Testis (tissue), 2 donors: ENCODE results near the gene INPP5A.

ENCODE experiments used
- POLR2A ChIP-seq: fragments of 450-650 bp; IDR thresholded peaks from one replicate; pipeline ENCODE4 v1.6.1; 2017; ENCODE audit warnings: antibody characterized with exemption, mild to moderate bottlenecking, moderate library complexity
- TF ChIP-seq, protein P1 (sequence below), 3 experiments: fragments of 450-650 bp in 2 of 3; fragments of 200-600 bp in 1 of 3; sonication (generic) in 1 of 3; IDR thresholded peaks; one replicate each; pipeline ENCODE4 v1.5.1; 2016 to 2019; ENCODE audit warnings: antibody characterized with exemption in 3 of 3, mild to moderate bottlenecking in 2 of 3, moderate library complexity in 1 of 3

DNA sequence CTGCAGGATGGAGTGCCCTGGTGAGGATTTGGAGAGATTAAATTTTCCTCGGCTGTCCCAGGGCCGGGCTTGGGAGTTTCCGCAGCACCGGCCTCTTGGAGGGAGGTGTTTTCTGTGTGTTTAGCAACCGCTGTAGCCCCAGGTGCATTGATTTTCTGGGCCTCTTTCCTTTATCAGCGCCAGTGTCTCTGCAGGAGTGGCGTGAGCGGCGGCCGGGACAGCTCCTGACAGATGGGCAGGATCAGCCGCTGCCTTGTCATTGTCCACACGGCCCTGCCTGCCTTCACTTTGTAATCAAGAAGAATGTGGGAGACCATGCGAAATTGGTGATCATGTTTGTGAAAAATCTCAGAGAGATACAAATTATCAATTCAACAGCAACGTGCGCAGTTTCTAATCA, 216.0 kb downstream of the INPP5A start:
- TF ChIP-seq, protein P1, sequence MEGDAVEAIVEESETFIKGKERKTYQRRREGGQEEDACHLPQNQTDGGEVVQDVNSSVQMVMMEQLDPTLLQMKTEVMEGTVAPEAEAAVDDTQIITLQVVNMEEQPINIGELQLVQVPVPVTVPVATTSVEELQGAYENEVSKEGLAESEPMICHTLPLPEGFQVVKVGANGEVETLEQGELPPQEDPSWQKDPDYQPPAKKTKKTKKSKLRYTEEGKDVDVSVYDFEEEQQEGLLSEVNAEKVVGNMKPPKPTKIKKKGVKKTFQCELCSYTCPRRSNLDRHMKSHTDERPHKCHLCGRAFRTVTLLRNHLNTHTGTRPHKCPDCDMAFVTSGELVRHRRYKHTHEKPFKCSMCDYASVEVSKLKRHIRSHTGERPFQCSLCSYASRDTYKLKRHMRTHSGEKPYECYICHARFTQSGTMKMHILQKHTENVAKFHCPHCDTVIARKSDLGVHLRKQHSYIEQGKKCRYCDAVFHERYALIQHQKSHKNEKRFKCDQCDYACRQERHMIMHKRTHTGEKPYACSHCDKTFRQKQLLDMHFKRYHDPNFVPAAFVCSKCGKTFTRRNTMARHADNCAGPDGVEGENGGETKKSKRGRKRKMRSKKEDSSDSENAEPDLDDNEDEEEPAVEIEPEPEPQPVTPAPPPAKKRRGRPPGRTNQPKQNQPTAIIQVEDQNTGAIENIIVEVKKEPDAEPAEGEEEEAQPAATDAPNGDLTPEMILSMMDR (IDR thresholded peaks at IDR 0.05) = no peak
- TF ChIP-seq POLR2A = no peak
